Measurements from ENCODE around the gene PLEKHG3.

DNA sequence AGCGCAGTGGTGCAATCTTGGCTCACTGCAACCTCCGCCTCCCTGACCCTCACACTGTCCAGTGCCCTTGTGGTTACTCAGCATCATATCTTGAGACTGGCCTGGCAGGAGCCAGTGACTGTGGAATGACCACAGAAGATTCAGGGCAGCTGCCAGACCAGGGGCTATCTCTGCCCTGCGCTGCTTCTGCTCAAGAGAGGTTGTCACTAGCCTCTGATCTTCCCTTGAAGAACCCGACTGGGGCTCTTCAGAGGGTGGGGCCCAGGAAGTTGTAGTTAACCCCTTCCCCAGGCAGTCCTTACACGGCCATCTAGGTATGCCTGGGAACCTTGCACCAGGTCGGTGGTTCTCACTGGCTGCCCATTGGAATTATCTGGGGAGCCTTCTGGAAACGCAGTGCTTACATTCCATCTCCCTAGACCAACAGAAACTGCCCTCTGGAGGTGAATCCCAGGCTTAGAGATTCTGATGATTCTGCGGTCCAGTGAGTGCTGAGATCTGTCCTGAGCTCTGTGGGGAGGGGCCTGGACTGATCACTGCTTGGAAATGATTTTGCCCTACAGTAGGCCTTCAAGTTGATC is 41.4 kb downstream of the PLEKHG3 start:
- TF ChIP-seq HDGF (IDR thresholded peaks at IDR 0.05; ENCODE audit: borderline replicate concordance) (no peak), SP1 (IDR thresholded peaks at IDR 0.05) (no peak), L3MBTL2 (conservative IDR thresholded peaks at IDR 0.05) (no peak)
